Left kidney (tissue), 1 donor: Measurements from ENCODE around the gene RNF114. TPM values are rescaled to one million over a fixed set of nuclear protein-coding genes. Genes with fewer than 3 reads are reported as not detected.

Experiments used
- polyA plus RNA-seq: library from polyadenylated mRNA; unstranded; fragments of 120-200 nt; gene quantifications from one replicate; pipeline ENCODE4 v1.2.1, GENCODE V29; 2013; ENCODE audit not compliant: insufficient read length

The RNF114 gene
- polyA plus RNA-seq, 1 donor, result 79.3 TPM

Other genes starting within 250 kb of the RNF114 start
- 51.5 TPM for gene B4GALT5, start 222.5 kb upstream of the RNF114 start, polyA plus RNA-seq
- 10.3 TPM for gene SLC9A8, start 123.6 kb upstream of the RNF114 start, polyA plus RNA-seq
- 9.5 TPM for gene SPATA2, start 20.9 kb upstream of the RNF114 start, polyA plus RNA-seq
- 7.2 TPM for gene SNAI1, start 46.6 kb downstream of the RNF114 start, polyA plus RNA-seq
- 184 TPM for gene UBE2V1, start 176.8 kb downstream of the RNF114 start, polyA plus RNA-seq
- 20.7 TPM for gene PEDS1, start 217.3 kb downstream of the RNF114 start, polyA plus RNA-seq